Right atrium auricular region (tissue), 2 donors: ENCODE results near the gene TELO2. TPM values are rescaled to one million over a fixed set of nuclear protein-coding genes. Genes with fewer than 3 reads are reported as not detected.

Experiments
- DNase-seq: peaks from one replicate; pipeline ENCODE4 v3.0.0-alpha.2; 2019; ENCODE audit warnings: low spot score
- H3K27ac ChIP-seq, 2 donors: fragments of 200-600 bp; sonication (generic); 1 replicate in 1 of 2; 2 replicates in 1 of 2; pipeline ENCODE4 v1.5.1; 2016 to 2019
- H3K27me3 ChIP-seq, 2 donors: fragments of 200-600 bp; sonication (generic); one replicate each; pipeline versions ENCODE4 v1.5.1 to v1.6.0; 2017 to 2019
- H3K36me3 ChIP-seq: fragments of 200-600 bp; sonication (generic); one replicate; pipeline ENCODE4 v1.5.1; 2016
- H3K4me1 ChIP-seq, 2 donors: fragments of 200-600 bp; sonication (generic); one replicate each; pipeline versions ENCODE4 v1.5.1 to v1.6.0; 2017 to 2019
- H3K4me3 ChIP-seq, 2 donors: fragments of 200-600 bp; sonication (generic); 1 replicate in 1 of 2; 2 replicates in 1 of 2; pipeline ENCODE4 v1.5.1; 2017 to 2019; ENCODE audit warnings: mild to moderate bottlenecking in 1 of 2, moderate library complexity in 1 of 2
- H3K9me3 ChIP-seq, 2 donors: fragments of 200-600 bp; sonication (generic); one replicate each; pipeline ENCODE4 v1.5.1; 2019
- total RNA-seq, 2 donors: library from RNA; depleted of rRNA; stranded (reverse); fragments of >200 nt; gene quantifications; one replicate each; pipeline ENCODE4 v1.1.0, GENCODE V29; 2016
- TF ChIP-seq, protein P1 (sequence below), 2 donors: fragments of 200-600 bp; sonication (generic); IDR thresholded peaks; one replicate each; pipeline ENCODE4 v1.5.1; 2019; ENCODE audit warnings: antibody characterized with exemption in 2 of 2

The TELO2 gene
- total RNA-seq, 2 donors from 2014 or later = 11.3 to 11.5 TPM

DNA sequence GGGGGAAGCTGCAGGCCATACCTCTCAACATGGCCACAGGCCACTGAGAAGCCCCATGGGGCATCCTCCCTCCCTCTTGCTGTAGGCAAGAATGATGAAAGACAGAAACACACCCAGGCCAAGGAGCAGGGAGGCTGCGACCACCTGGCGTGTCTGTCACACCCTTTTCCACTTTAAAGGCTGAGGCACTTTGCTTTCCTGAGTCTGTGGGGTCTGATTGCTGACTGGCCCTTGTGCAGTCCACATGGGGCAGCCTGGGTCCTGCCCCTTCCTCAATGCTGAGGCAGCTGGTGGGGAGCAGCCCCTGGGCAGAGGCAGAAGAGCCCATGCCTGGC lies 49.0 kb downstream of the TELO2 start:
- TF ChIP-seq, protein P1, sequence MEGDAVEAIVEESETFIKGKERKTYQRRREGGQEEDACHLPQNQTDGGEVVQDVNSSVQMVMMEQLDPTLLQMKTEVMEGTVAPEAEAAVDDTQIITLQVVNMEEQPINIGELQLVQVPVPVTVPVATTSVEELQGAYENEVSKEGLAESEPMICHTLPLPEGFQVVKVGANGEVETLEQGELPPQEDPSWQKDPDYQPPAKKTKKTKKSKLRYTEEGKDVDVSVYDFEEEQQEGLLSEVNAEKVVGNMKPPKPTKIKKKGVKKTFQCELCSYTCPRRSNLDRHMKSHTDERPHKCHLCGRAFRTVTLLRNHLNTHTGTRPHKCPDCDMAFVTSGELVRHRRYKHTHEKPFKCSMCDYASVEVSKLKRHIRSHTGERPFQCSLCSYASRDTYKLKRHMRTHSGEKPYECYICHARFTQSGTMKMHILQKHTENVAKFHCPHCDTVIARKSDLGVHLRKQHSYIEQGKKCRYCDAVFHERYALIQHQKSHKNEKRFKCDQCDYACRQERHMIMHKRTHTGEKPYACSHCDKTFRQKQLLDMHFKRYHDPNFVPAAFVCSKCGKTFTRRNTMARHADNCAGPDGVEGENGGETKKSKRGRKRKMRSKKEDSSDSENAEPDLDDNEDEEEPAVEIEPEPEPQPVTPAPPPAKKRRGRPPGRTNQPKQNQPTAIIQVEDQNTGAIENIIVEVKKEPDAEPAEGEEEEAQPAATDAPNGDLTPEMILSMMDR (IDR thresholded peaks at IDR 0.05) = no peak
- Histone ChIP-seq H3K27me3 (no peaks in the 10 kb centered on the region), H3K4me3 (no peak overlapping the region), H3K27ac (peak overlapping the region; percentile 92 to 97), H3K36me3 (peaks cover 40% of the 10 kb centered on the region), H3K9me3 (no peaks in the 10 kb centered on the region), H3K4me1 (peaks cover 3 to 96% of the 10 kb centered on the region in 2 donors)
- DNase-seq = no peak

DNA sequence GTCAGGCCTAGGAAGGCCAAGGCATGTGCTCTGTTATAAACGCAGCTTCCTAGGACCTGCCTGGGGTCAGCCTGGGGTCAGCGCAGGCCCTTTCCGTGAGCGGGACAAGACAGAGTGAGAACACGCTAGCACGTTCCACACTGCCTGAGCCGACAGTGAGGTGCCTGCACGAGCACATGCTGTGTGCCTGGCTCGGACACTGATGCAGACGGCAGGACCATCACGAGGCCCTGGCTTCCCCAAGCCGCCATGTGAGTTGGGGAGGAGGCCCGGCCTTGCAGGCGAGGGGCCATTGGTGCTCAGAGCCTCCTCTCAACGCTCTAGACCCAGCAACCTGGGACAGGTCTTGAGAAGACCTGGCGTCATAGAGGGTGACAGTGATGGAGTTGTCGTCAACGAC lies 49.4 kb downstream of the TELO2 start:
- Histone ChIP-seq H3K4me1 (peaks cover 3 to 98% of the 10 kb centered on the region in 2 donors), H3K4me3 (peak overlapping the region in 1 of 2 donors; percentile 1), H3K27ac (peak overlapping the region; percentile 92 to 97), H3K27me3 (no peaks in the 10 kb centered on the region), H3K36me3 (peaks cover 36% of the 10 kb centered on the region), H3K9me3 (no peaks in the 10 kb centered on the region)
- TF ChIP-seq, protein P1 (IDR thresholded peaks at IDR 0.05) = no peak
- no peak for DNase-seq

DNA sequence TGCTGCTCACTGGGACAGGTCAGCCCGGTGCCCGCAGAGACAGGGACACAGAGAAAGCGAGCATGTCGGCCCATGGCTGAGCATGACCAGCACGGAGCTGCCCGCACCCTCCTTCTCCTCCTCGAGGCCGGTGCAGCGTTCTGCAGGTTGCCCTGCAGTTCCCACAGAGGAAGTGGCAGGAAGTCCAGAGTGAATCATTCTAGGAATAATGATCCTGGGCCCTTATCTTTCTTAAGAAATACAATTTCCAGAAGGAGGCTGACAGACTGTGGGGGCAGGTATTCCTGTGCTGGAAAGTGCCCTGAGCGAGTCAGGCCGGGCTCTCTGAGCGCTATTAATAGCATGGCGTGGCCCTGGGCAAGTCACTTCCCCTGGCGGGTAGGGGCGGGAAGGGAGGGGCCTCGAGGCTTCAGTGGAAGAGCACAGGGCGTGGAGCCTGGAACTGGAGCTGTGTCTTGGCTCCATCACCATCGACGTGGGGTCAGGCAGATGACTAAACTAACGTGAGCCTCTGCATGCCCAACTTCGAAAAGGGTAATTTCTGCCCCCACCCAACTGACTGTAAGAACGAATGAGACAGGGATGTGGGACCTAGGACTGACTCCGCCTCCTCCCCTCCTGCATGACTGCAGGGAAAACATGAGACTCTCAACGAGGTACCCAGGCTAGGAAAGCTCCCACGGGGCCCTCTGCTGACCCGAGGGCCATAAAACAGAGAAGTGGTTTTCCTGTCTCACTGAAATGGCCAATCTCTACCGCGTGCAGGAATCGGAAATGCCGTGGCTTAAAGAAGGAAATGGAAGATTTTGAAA lies 50.1 kb downstream of the TELO2 start:
- H3K9me3 ChIP-seq = no peaks in the 10 kb centered on the region
- TF ChIP-seq, protein P1 (IDR thresholded peaks at IDR 0.05) = no peak
- H3K27ac ChIP-seq = peak overlapping the region; percentile 92 to 97
- H3K4me3 ChIP-seq = peak overlapping the region in 1 of 2 donors; percentile 1
- peaks cover 0 to 98% of the 10 kb centered on the region in 2 donors for H3K4me1 ChIP-seq
- H3K36me3 ChIP-seq = peaks cover 35% of the 10 kb centered on the region
- peak; percentile 79 for DNase-seq
- no peaks in the 10 kb centered on the region for H3K27me3 ChIP-seq

DNA sequence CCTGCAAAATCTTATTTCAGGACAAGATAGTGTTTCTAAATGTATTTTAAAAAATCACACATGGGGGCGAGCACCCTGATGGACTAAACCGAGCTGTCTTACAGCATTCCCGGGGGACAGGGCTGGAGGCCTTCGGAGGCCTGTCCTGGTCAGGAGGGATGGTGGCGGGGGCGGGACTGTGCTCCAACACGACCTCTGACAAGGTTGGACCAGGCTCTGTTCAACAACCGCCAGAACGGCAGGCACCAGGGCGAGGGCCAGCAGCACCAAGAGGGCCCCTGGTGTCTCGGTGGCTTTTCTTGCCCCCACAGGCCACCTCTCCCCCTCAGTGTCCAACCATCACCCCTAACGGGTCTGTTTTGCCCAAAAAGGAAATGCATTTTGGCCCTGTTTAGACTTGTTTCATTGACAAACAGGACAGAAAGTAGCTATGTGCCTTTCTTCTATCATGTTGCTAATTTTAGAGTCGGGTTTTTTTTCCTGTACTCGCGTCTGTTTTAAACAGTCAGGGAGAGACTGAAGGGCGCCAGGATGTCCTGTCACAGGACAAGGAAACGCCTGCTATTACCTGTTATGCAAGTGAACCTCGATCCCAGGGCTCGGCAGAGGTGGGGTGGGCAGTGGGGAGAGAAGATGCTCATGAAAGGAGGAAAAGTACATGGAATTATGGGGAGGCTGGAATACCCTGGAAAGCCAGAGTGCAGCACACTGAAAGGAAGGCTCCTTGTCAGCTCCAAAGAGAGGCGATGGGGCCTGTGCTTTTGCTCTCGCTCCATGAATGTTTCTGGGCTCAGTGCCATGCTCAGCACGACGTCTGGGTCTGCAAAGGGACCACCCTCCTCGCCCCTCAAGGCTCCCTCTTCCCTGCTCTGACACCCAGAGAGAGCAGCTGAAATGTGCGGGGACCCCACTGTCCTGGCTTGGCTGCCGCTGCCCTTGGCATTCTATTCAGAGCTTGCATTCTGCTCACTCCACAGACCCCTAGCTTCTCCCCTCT lies 52.2 kb downstream of the TELO2 start:
- peak; percentile 77 for DNase-seq
- Histone ChIP-seq H3K4me1 (peaks cover 0 to 100% of the 10 kb centered on the region in 2 donors), H3K27ac (peak overlapping the region; percentile 92 to 97), H3K36me3 (peaks cover 37% of the 10 kb centered on the region), H3K27me3 (no peaks in the 10 kb centered on the region), H3K4me3 (peak overlapping the region in 1 of 2 donors; percentile 28), H3K9me3 (no peaks in the 10 kb centered on the region)
- TF ChIP-seq, protein P1 (IDR thresholded peaks at IDR 0.05) = no peak

DNA sequence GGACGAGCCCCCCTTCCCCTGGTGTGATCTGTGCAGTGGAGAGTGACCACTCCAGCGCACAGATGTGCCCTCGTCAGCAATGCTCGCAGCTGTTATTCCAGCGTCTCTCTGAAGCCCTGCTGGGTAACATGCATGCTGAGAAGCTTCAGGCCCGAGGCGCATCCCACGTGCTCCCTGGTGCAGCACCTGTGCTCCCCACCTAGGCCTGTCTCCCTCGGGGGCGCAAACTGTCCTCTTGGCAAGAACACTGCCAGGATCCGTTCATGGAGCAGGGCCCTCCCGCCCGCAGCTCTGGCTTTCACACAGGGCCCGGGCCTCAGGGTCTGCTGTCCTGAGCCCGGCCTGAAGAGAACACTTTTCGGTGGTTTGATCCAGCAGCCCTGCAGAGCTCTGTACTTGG lies 53.3 kb downstream of the TELO2 start:
- Histone ChIP-seq H3K36me3 (peaks cover 31% of the 10 kb centered on the region), H3K4me1 (peaks cover 0 to 100% of the 10 kb centered on the region in 2 donors), H3K27ac (peak overlapping the region; percentile 92 to 97), H3K9me3 (no peaks in the 10 kb centered on the region), H3K27me3 (no peaks in the 10 kb centered on the region), H3K4me3 (no peak overlapping the region)
- TF ChIP-seq, protein P1 (IDR thresholded peaks at IDR 0.05) = no peak
- no peak for DNase-seq
